Activated CD4-positive, alpha-beta T cell treated with anti-CD3 and anti-CD28 coated beads, Interleukin-2, amount 10 ng/mL, durations not matched to agents 7 days and 5 days (primary cell): ENCODE results near the gene CYB5RL. TPM values are rescaled to one million over a fixed set of nuclear protein-coding genes. Genes with fewer than 3 reads are reported as not detected.

Experiments used
- CTCF ChIA-PET: fragments of 350-600 bp; sonication (Branson Sonifier 250); formaldehyde crosslinking; loops from one replicate; lab custom pipeline; 2021; ENCODE audit warnings: antibody characterized with exemption; lab: Charles Lee
- POLR2A ChIA-PET: fragments of 350-600 bp; sonication (Branson Sonifier 250); formaldehyde crosslinking; loops from one replicate; lab custom pipeline; 2021; ENCODE audit warnings: antibody characterized with exemption; lab: Charles Lee
- DNase-seq: peaks from one replicate; pipeline ENCODE4 v3.0.0-alpha.2; 2020
- H3K27ac Mint-ChIP-seq: one replicate; pipeline ENCODE4 v1.8.0; 2021; ENCODE audit warnings: mild to moderate bottlenecking, moderate library complexity, mixed read lengths
- H3K27me3 Mint-ChIP-seq: one replicate; pipeline ENCODE4 v1.8.0; 2021; ENCODE audit warnings: mixed read lengths
- H3K36me3 Mint-ChIP-seq: one replicate; pipeline ENCODE4 v1.8.0; 2021; ENCODE audit warnings: low read depth, mixed read lengths
- H3K4me1 Mint-ChIP-seq: one replicate; pipeline ENCODE4 v1.8.0; 2021; ENCODE audit warnings: mixed read lengths
- H3K4me3 Mint-ChIP-seq: one replicate; pipeline ENCODE4 v1.8.0; 2021; ENCODE audit warnings: mild to moderate bottlenecking, moderate library complexity, mixed read lengths
- H3K9me3 Mint-ChIP-seq: one replicate; pipeline ENCODE4 v1.8.0; 2021; ENCODE audit warnings: mixed read lengths
- total RNA-seq, 2 experiments: library from RNA; stranded (reverse); gene quantifications; one replicate each; pipeline ENCODE4 v1.2.3, GENCODE V29; 2021

CYB5RL gene, protein sequence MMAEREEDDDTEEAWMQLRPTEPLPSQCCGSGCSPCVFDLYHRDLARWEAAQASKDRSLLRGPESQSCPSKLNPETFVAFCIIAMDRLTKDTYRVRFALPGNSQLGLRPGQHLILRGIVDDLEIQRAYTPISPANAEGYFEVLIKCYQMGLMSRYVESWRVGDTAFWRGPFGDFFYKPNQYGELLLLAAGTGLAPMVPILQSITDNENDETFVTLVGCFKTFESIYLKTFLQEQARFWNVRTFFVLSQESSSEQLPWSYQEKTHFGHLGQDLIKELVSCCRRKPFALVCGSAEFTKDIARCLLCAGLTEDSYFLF
- total RNA-seq: 10 to 100 TPM; 10.8 to 13.4 TPM

DNA sequence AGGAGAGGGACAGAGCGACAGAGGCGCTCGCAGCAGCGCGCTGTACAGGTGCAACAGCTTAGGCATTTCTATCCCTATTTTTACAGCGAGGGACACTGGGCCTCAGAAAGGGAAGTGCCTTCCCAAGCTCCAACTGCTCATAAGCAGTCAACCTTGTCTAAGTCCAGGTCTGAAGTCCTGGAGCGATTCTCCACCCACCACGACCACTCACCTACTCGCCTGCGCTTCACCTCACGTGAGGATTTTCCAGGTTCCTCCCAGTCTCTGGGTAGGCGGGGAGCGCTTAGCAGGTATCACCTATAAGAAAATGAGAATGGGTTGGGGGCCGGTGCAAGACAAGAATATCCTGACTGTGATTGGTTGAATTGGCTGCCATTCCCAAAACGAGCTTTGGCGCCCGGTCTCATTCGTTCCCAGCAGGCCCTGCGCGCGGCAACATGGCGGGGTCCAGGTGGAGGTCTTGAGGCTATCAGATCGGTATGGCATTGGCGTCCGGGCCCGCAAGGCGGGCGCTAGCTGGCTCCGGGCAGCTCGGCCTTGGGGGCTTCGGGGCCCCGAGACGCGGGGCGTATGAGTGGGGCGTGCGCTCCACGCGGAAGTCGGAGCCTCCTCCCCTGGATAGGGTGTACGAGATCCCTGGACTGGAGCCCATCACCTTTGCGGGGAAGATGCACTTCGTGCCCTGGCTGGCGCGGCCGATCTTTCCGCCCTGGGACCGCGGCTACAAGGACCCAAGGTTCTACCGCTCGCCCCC, at the start of gene CYB5RL, which contains the start of gene MRPL37:
CYB5RL (minus strand) TSS at position 266 of the 754 bp plus-strand sequence. CDS start 4,414 bp downstream, outside the sequence.
MRPL37 (plus strand) TSS at position 403 of the 754 bp plus-strand sequence; CDS start at position 480, 77 bp downstream.
- Mint-ChIP-seq H3K4me3 (peak within 1 kb of the TSS; percentile 83), H3K4me1 (peaks cover 35% of the 10 kb centered on the region), H3K27ac (peak within 1 kb of the TSS; percentile 71), H3K36me3 (peaks cover 14% of the 10 kb centered on the region), H3K9me3 (no peaks in the 10 kb centered on the region), H3K27me3 (no peaks in the 10 kb centered on the region)
- ChIA-PET POLR2A (no interaction called here), CTCF (interaction anchor here (0.8 to 1.7 kb wide), 7 partner anchors 10 to 289 kb away, joined by 3 to 5 read pairs (median 3); no protein-coding TSS in a partner anchor)
- peak; percentile 95 for DNase-seq

DNA sequence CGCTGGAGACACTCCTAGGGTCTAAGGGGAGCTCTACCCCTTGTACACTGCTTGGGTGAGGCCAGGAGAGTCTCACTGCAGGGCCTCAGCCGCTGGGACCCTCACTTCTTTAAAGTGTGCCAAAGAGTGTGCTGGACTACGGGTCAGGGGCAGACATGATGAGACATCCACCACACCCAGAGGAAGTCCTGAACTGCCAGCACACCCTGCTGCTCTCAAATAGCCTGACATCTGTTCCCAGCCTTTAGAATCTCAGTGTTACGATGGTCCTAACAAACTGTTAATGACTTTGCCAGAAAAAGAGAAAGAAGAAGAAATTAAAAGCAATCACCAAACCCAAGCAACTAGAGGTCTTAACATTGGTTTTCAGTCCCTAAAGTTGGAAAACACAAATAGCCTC, 49.1 kb upstream of the CYB5RL start:
- H3K36me3 Mint-ChIP-seq: peaks cover 5% of the 10 kb centered on the region
- H3K27ac Mint-ChIP-seq: peak overlapping the region; percentile 26
- CTCF ChIA-PET: no interaction called here
- H3K27me3 Mint-ChIP-seq: no peaks in the 10 kb centered on the region
- no peak overlapping the region for H3K4me3 Mint-ChIP-seq
- H3K4me1 Mint-ChIP-seq: peaks cover 5% of the 10 kb centered on the region
- POLR2A ChIA-PET: no interaction called here
- H3K9me3 Mint-ChIP-seq: no peaks in the 10 kb centered on the region
- DNase-seq: no peak

DNA sequence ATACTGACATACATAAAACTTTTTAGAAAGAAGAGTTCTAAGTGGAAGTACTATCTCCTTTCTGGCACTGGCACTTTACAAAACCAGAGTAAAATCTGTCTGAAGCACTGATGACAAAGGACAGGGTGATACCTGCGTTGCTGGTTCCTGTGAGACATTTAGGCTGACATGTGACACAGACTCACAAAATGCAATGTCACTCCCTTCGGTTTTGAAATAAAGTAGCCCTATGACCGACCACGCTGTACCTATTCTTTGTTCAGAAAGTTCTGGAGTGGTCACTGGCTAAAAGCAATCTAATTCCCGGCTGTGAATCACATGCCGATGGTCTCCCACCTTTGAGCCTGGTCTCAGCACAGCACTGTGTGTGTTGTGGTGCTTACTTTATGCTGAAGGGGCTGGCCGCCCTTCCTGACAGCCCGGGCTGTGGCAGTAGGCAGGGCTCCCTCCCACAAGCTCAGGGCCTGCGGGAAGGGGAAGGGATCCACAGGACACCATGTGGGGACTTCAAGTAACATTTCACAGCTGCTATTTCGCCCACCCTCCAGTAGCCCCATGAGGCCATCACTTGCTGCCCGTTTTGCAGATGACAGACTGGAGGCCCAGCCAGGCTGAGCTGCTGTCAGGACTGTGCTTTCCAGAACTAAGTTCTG, 48.2 kb upstream of the CYB5RL start:
- H3K4me1 Mint-ChIP-seq: peaks cover 4% of the 10 kb centered on the region
- peaks cover 9% of the 10 kb centered on the region for H3K36me3 Mint-ChIP-seq
- CTCF ChIA-PET: interaction anchor here (0.8 kb wide), 1 partner anchor 10 kb away, joined by 3 read pairs; no protein-coding TSS in a partner anchor
- H3K9me3 Mint-ChIP-seq: no peaks in the 10 kb centered on the region
- no peak overlapping the region for H3K27ac Mint-ChIP-seq
- no peak overlapping the region for H3K4me3 Mint-ChIP-seq
- no peaks in the 10 kb centered on the region for H3K27me3 Mint-ChIP-seq
- POLR2A ChIA-PET: no interaction called here
- no peak for DNase-seq

DNA sequence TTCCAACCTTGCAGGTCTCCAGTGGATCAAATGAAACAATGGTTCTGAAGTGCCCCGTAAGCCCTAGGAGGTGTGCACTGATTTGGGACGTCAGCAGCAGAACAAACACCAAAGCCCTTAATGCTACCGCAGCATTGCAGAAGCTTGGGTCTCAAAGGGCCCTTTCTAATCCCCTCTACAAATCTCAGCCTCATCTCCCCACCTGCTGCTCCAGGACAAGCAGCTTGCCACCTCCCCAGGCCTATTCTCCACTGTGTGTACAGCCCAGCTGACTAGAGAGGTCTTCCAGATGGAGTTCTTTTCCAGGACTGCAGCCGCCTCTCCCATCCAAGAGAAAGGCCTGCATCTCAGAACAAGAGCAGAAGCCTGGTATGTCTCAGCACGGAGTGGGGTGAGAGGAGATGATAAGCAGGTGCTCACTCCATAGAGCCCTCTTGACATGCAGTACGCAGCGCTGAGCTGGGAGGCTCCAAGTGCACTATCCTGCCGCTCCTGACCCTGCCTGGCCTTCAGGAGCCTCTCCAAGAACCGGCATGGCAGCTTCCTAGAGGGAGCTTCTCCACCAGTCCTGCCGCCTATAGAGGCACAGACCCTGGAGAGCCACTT, 46.4 kb upstream of the CYB5RL start:
- Mint-ChIP-seq H3K4me1 (peaks cover 2% of the 10 kb centered on the region), H3K27ac (peak overlapping the region; percentile 15), H3K4me3 (no peak overlapping the region), H3K36me3 (peaks cover 13% of the 10 kb centered on the region), H3K27me3 (no peaks in the 10 kb centered on the region), H3K9me3 (no peaks in the 10 kb centered on the region)
- POLR2A ChIA-PET: no interaction called here
- CTCF ChIA-PET: no interaction called here
- DNase-seq: no peak

DNA sequence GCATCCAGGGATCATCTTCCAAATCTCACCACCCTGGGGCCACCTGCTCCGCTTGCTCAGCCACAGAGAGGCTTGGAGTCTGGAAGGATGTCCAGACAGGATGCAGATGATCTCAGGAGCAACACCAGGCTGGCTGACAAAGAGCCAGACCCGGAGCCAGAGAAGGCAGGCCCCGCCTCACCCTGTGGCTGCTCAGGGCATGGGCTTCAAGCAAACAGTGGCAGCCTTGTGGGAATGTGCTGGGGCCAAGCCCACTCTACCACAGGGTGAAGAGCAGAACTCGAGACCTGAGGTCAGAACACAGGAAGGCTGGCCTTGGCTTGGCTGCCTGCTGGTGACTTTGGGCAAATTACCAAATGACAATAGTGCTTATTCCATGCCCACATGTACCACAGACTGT, 45.7 kb upstream of the CYB5RL start:
- Mint-ChIP-seq H3K4me3 (no peak overlapping the region), H3K36me3 (peaks cover 18% of the 10 kb centered on the region), H3K27ac (no peak overlapping the region), H3K4me1 (peaks cover 2% of the 10 kb centered on the region), H3K9me3 (no peaks in the 10 kb centered on the region), H3K27me3 (no peaks in the 10 kb centered on the region)
- POLR2A ChIA-PET: no interaction called here
- CTCF ChIA-PET: no interaction called here
- no peak for DNase-seq

DNA sequence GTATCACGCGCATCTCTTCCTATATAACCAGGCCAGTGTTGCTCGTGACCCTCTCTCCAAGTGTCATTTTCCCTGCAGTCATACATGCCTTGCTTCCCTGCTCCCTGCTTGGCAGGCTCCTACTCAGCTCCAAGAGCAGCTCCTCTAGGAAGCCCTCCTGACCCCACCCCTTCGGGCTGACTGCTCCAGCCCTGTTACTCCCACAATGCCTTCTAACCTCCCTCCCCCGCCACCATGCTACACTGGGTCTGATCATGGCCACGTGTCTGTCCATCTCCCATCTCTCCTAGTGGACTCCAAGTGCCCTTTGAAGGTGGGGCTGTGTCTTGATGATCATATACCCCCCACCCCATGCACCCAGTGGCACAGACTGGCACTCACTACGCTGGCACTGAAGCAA, 44.8 kb upstream of the CYB5RL start:
- no peaks in the 10 kb centered on the region for H3K27me3 Mint-ChIP-seq
- no peak overlapping the region for H3K4me3 Mint-ChIP-seq
- peaks cover 2% of the 10 kb centered on the region for H3K4me1 Mint-ChIP-seq
- ChIA-PET CTCF (no interaction called here), POLR2A (no interaction called here)
- peaks cover 19% of the 10 kb centered on the region for H3K36me3 Mint-ChIP-seq
- no peaks in the 10 kb centered on the region for H3K9me3 Mint-ChIP-seq
- DNase-seq: no peak
- no peak overlapping the region for H3K27ac Mint-ChIP-seq

DNA sequence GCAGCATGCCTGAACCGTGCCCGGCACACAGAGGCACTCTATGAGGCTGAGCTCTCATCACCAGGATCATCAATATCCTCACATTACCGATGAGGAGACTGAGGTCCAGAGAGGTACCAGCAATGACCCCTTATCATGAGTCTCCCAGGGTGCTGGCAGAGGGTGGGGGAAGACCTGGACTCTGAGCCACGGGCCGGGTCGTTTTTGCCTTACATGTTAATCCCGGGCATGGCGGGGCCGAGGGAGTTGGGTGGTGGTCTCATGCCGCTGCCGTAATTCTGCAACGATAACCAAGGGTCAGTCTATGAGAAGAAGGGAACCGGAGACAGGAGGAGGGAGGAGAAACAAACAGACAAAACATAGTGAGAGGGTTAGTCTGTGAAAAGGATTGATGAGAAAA, 43.2 kb upstream of the CYB5RL start:
- POLR2A ChIA-PET: no interaction called here
- H3K27me3 Mint-ChIP-seq: no peaks in the 10 kb centered on the region
- peaks cover 2% of the 10 kb centered on the region for H3K4me1 Mint-ChIP-seq
- H3K4me3 Mint-ChIP-seq: no peak overlapping the region
- DNase-seq: no peak
- CTCF ChIA-PET: no interaction called here
- no peaks in the 10 kb centered on the region for H3K9me3 Mint-ChIP-seq
- H3K27ac Mint-ChIP-seq: no peak overlapping the region
- H3K36me3 Mint-ChIP-seq: peaks cover 22% of the 10 kb centered on the region

DNA sequence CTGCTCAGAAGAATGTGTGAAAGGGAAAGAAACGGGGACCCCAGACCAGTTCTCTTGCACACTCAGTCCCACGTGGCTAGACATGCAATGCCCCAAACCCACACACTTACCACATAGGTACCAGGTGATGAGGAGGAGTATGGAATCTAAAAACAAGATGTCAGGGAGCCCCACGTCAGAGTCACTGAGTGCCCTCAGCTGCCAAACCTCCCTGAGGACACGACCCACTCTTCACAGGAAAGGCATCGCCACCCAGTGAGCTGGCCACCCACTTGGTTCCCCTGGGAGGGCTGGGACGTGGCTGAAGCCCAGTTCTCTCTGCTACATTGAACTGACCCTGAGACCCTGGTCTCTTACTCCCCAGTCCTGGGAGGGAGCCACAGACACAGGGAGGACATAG, 41.5 kb upstream of the CYB5RL start:
- ChIA-PET CTCF (interaction anchor here (0.7 to 1.2 kb wide), 2 partner anchors 12 to 105 kb away, joined by 3 to 4 read pairs; no protein-coding TSS in a partner anchor), POLR2A (no interaction called here)
- Mint-ChIP-seq H3K27me3 (no peaks in the 10 kb centered on the region), H3K4me1 (peaks cover 2% of the 10 kb centered on the region), H3K9me3 (no peaks in the 10 kb centered on the region), H3K4me3 (no peak overlapping the region), H3K36me3 (peaks cover 38% of the 10 kb centered on the region), H3K27ac (no peak overlapping the region)
- no peak for DNase-seq

DNA sequence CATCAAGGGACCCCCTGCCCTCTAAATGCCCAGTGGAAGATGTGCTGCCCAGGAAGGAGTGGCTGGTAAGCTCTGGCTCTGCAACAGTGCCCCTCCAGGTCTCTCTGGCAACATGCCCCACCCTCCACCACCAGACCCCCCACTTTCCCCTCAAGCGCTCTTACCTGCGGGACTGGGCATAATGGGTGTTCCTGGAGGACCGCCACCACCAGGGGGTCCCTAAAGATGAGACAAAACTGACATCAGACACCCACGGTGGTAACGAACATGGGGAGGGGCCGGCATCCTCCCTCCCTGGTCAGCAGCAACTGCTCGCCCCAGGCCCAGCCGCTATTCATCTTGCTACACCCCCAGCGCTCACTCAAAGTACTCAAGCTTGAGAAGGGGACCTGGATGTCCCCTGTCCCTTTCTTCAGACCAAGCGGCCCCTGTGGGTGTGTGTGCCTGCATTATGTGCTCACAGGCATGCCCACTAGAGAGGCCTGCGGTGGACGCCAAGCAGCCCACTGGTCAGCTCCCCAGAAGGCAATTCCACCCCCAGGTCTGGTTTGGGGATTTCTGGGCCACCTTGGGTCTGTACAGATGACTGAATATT, 41.0 kb upstream of the CYB5RL start:
- Mint-ChIP-seq H3K36me3 (peaks cover 39% of the 10 kb centered on the region), H3K4me1 (peaks cover 2% of the 10 kb centered on the region), H3K27ac (no peak overlapping the region), H3K4me3 (no peak overlapping the region), H3K9me3 (no peaks in the 10 kb centered on the region), H3K27me3 (no peaks in the 10 kb centered on the region)
- no peak for DNase-seq
- ChIA-PET POLR2A (no interaction called here), CTCF (interaction anchor here (0.7 to 1.2 kb wide), 2 partner anchors 12 to 104 kb away, joined by 3 to 4 read pairs; no protein-coding TSS in a partner anchor)

DNA sequence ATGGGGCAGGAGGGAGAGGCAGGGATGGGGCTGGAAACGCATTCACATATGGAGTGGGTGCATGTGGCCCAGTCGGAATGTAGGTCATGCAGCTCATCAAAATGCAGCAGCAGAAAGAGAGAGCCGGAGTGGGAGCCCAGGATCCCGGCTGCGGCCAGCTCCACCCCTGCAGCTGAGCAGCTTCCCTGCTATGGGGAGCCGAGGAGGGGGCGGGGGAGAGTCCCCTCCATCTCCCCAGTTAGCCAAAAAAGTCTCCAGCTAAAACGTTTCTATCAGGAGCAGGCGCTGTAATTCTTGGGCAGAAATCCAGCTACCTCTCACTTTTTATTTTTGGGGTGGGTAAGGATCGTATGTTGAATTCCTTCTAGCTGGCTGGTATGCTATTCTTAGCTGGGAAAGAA, 39.8 kb upstream of the CYB5RL start:
- H3K4me3 Mint-ChIP-seq: no peak overlapping the region
- no peaks in the 10 kb centered on the region for H3K9me3 Mint-ChIP-seq
- ChIA-PET CTCF (interaction anchor here (0.6 to 1.0 kb wide), 2 partner anchors 12 to 231 kb away, joined by 3 to 5 read pairs; no protein-coding TSS in a partner anchor), POLR2A (no interaction called here)
- no peak for DNase-seq
- H3K27ac Mint-ChIP-seq: no peak overlapping the region
- H3K27me3 Mint-ChIP-seq: no peaks in the 10 kb centered on the region
- H3K4me1 Mint-ChIP-seq: peaks cover 6% of the 10 kb centered on the region
- H3K36me3 Mint-ChIP-seq: peaks cover 41% of the 10 kb centered on the region

DNA sequence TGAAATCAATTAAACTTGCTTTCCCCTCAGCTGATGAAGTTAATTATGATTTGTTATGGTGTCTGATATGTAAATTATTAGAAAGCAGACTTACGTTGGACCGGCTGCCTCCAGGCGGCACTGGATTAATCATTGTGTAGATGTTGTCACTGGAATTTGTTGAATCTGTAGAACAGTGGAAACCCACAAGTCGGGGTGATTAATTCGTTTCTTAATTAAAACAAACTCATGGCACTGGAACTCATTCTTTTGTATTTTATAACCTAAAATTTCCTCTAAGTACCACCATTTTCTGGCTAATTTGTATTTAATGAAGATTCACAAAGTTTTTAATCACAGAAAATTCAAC, 39.2 kb upstream of the CYB5RL start:
- H3K27ac Mint-ChIP-seq: no peak overlapping the region
- H3K4me3 Mint-ChIP-seq: no peak overlapping the region
- peaks cover 44% of the 10 kb centered on the region for H3K36me3 Mint-ChIP-seq
- H3K9me3 Mint-ChIP-seq: no peaks in the 10 kb centered on the region
- ChIA-PET CTCF (interaction anchor here (0.6 kb wide), 1 partner anchor 232 kb away, joined by 3 read pairs; no protein-coding TSS in a partner anchor), POLR2A (no interaction called here)
- H3K4me1 Mint-ChIP-seq: peaks cover 6% of the 10 kb centered on the region
- no peaks in the 10 kb centered on the region for H3K27me3 Mint-ChIP-seq
- DNase-seq: no peak

DNA sequence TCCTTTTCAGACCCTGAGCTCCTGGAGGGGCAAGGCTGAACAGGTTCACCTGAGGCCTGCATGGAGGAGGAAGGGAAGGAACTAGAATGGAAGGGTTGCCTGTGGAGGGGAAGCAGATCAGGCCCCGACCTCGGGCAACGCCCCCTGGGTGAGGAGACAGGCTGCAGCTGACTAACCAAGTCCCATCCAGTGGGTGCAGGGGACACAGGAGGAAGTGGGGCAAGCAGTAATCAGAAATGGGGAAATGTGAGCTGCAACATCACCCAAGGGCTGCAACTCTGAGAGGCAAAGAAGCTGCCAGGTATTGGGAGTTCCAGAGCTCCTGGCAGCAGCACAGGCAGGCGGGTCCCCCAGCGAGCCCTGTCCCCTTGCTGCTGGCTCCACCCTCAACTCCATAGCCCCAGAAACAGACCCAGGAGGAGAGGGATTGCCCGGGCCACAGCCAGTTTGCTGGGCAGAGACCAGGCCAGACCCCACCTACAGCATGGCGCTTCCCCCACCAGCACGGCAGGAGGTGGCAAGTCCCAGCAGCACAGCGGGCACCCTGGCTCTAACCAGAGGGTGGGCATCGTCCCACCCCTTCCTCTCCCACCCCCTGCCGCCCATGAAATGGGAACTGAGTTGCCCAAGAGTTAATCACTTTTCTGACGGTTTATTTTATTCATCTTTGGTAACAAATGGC, 38.7 kb upstream of the CYB5RL start:
- H3K4me3 Mint-ChIP-seq: no peak overlapping the region
- peaks cover 6% of the 10 kb centered on the region for H3K4me1 Mint-ChIP-seq
- H3K27ac Mint-ChIP-seq: no peak overlapping the region
- no peak for DNase-seq
- ChIA-PET POLR2A (no interaction called here), CTCF (no interaction called here)
- peaks cover 44% of the 10 kb centered on the region for H3K36me3 Mint-ChIP-seq
- no peaks in the 10 kb centered on the region for H3K27me3 Mint-ChIP-seq
- H3K9me3 Mint-ChIP-seq: no peaks in the 10 kb centered on the region
